Measurements from ENCODE around the gene DUSP6. TPM values are rescaled to one million over a fixed set of nuclear protein-coding genes. Genes with fewer than 3 reads are reported as not detected.

Gene DUSP6
- total and polyA plus RNA-seq, 2 of the 8 experiments (the other 6 are each of a cell fraction or from before 2014, with no cell fraction given), result 99.3 to 179 TPM

GRCh38 chr12:89373763-89374572, 21.7 kb upstream of the DUSP6 start:
- Histone ChIP-seq H4K20me1 (replicated peaks in 1 of 2; ENCODE audit: control insufficient read depth in 1 of 2, insufficient read depth in 2 of 2, low read length in 2 of 2) (no peaks in the 10 kb centered on the region), H4K91ac (replicated peaks; ENCODE audit: insufficient read length, low read length) (no peak overlapping the region), H2BK5ac (ENCODE audit: low read depth, low read length) (no peak overlapping the region), H3K4me3 (ENCODE audit: extremely low read depth in 1 of 4, insufficient read depth in 2 of 4, low read depth in 3 of 4, low read length in 4 of 4) (no peak overlapping the region), H2AK5ac (ENCODE audit: low read depth, low read length) (no peak overlapping the region), H4K5ac (ENCODE audit: insufficient read length, low read depth, low read length) (no peak overlapping the region), H3K56ac (replicated peaks; ENCODE audit: insufficient read length, low read depth, low read length) (no peak overlapping the region), H3K23me2 (ENCODE audit: low read depth, low read length) (no peaks in the 10 kb centered on the region), H4K8ac (ENCODE audit: extremely low read depth, insufficient read depth, low read length) (no peak overlapping the region), H3K9ac (replicated peaks in 1 of 4; ENCODE audit: extremely low read depth in 1 of 4, low read depth in 3 of 4, low read length in 3 of 4) (no peak overlapping the region), H2BK15ac (ENCODE audit: low read length) (no peak overlapping the region), H3K23ac (ENCODE audit: insufficient read length) (no peak overlapping the region), H3K4ac (replicated peaks; ENCODE audit: insufficient read length, low read depth, low read length) (no peak overlapping the region), H3K14ac (ENCODE audit: insufficient read length) (no peak overlapping the region), H3K27me3 (replicated peaks in 1 of 4; ENCODE audit: control insufficient read depth in 3 of 4, extremely low read depth in 1 of 4, insufficient read depth in 3 of 4, low read length in 3 of 4) (no peaks in the 10 kb centered on the region), H3K27ac (ENCODE audit: low read depth, low read length) (no peak overlapping the region), H3K4me2 (ENCODE audit: insufficient read depth in 1 of 2, low read depth in 2 of 2, low read length in 2 of 2) (no peak overlapping the region), H3K36me3 (ENCODE audit: control insufficient read depth in 2 of 4, insufficient read depth in 4 of 4, low read length in 3 of 4) (no peaks in the 10 kb centered on the region), H2BK20ac (ENCODE audit: low read length) (no peak overlapping the region), H3K4me1 (replicated peaks in 1 of 4; ENCODE audit: control insufficient read depth in 3 of 4, insufficient read depth in 4 of 4, low read length in 3 of 4) (peaks cover 0 to 4% (median 0%) of the 10 kb centered on the region in 4 experiments; a peak in 1 of 7 replicates), H3K79me2 (ENCODE audit: control insufficient read depth in 1 of 2, insufficient read depth in 2 of 2, low read length in 2 of 2) (no peaks in the 10 kb centered on the region), H2BK12ac (ENCODE audit: low read depth, low read length) (no peak overlapping the region), H2AFZ (ENCODE audit: low read length) (no peak overlapping the region), H3K79me1 (ENCODE audit: low read depth, low read length) (no peaks in the 10 kb centered on the region), H2BK120ac (replicated peaks; ENCODE audit: low read depth, low read length) (no peak overlapping the region), H3K18ac (ENCODE audit: extremely low read depth, low read length) (no peak overlapping the region), H3K9me3 (ENCODE audit: insufficient read depth in 2 of 2, low read depth in 1 of 2, low read length in 1 of 2) (no peaks in the 10 kb centered on the region)
- POLR2A ChIA-PET (ENCODE audit: partially characterized antibody), result no interaction called here
- no peak for TF ChIP-seq JUND (IDR thresholded peaks at IDR 0.05; ENCODE audit: low read length)
- 84% methylated on average over 2 of the region's 2 CpGs; no CpG with 5 or more reads in 1 of the 2 experiments for WGBS, 2 experiments (ENCODE audit: extremely low coverage in 1 of 2, insufficient coverage in 1 of 2, insufficient read length in 1 of 2, insufficient replicate concordance in 2 of 2, low coverage in 1 of 2, low lambda C conversion rate in 2 of 2, missing lambda C conversion rate in 1 of 2)
- FAIRE-seq, result no peak
- no peak for DNase-seq (ENCODE audit: low read depth in 1 of 2, low spot score in 2 of 2)
- CTCF ChIA-PET (ENCODE audit: partially characterized antibody), result interaction anchor here (0.7 to 1.4 kb wide), 3 partner anchors 10 to 23 kb away, joined by 3 to 5 read pairs (median 3); no protein-coding TSS in a partner anchor
